Mammary epithelial cell (primary cell): Measurements from ENCODE around the gene BTBD10.

Experiments used
- CTCF ChIP-seq, 2 donors: IDR thresholded peaks in 1 of 2; conservative IDR thresholded peaks in 1 of 2; 2 replicates each; pipeline ENCODE4 v1.5.1; 2011 to 2012; ENCODE audit warnings: inconsistent platforms in 2 of 2, low read length in 2 of 2, mild to moderate bottlenecking in 2 of 2, control low read depth in 1 of 2, low read depth in 1 of 2; ENCODE audit not compliant: insufficient read depth in 1 of 2; ENCODE audit errors: extremely low read depth in 1 of 2
- EZH2 ChIP-seq: IDR thresholded peaks from 2 replicates; pipeline ENCODE4 v1.6.1; 2012; ENCODE audit warnings: low read length, inconsistent platforms, borderline replicate concordance

GRCh38 chr11:13354335-13354734 lies 108.7 kb downstream of the BTBD10 start:
- TF ChIP-seq CTCF (conservative IDR thresholded peaks at IDR 0.05 in 1 of 2, IDR thresholded peaks at IDR 0.05 in 1 of 2; ENCODE audit: extremely low read depth in 1 of 2, insufficient read depth in 1 of 2, low read depth in 1 of 2, low read length in 2 of 2): peak; percentile 31 to 47
- no peak for TF ChIP-seq EZH2
